ENCODE results near the gene LDLR.

- TF ChIP-seq POLR2A (IDR thresholded peaks at IDR 0.05; ENCODE audit: low read depth, low read length) (no peak), POU2F2 (IDR thresholded peaks at IDR 0.05; ENCODE audit: low read depth, low read length) (no peak), POLR2AphosphoS5 (IDR thresholded peaks at IDR 0.05; ENCODE audit: low read depth, low read length) (no peak), TAF1 (IDR thresholded peaks at IDR 0.05; ENCODE audit: low read depth, low read length) (no peak), SPI1 (IDR thresholded peaks at IDR 0.05; ENCODE audit: low read depth, low read length) (no peak)
These were observed 88.3 kb downstream of the LDLR start for GRCh38 chr19:11177592-11177991.

Data from GM12891 (cell line).